Suppressor macrophage treated with lipopolysaccharide for 4 hours (primary cell): ENCODE data around the gene ZNF423.
"Not testable (repeated sequence)": the region's sequence is repeated elsewhere in the genome, so short reads cannot be mapped to it uniquely, and the experiment has no call there.

Source experiments
- DNase-seq: peaks from one replicate; pipeline ENCODE4 v3.0.0-alpha.2; 2020

Gene ZNF423

DNA sequence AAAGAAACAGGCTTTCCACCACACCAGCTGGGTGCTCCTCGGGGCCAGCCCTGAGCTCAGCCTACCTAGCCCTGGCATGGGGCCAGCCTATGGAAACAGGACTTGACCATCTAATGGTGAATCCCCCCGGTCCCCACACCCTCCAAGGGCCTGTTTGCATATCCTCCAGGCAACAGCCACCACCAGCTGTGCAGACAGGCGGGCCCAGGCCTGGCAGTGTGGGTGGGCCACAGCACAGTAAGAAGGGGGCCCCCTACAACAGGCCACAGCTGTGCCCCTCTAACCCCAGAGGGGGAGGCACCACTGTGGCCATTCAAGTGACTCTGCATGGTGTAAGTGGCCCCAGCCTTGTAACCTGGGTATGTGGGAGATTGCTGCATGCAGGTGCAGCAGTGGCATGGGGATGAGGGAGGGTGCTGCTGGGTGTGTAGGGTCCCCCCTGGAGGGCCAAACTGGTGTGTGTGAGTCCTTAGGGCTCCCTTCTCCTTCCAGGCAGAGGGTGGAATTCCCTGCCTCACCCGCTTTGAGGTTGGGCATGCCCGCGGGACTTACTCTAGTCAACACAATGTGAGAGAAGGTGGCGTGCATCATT, 334.1 kb downstream of the ZNF423 start:
- DNase-seq = no peak

DNA sequence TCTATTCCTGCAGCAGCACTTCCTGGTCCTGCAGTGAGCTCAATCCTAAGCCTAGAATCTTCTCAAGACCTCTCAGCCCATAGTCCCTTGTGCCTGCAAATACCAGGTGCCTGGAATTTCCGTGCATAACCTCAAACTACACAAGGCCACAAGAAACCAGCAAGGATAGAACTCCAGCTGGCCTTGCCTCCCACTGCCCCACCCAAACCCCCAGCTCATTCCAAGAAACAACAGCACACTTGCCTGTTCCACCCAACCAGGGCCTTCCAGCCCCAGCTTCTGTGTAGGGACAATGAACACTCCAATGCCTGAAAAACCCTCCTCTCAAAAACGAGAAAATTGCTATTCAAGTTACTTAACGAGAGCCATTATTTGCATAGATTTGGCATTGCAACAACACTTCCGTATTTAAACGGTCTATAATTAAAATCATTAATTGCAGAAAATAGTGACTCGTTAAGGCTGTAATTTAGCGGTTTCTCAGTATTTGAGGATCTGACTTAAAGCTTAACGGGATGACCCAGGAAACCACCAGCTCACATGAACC, 335.3 kb downstream of the ZNF423 start:
- no peak for DNase-seq

DNA sequence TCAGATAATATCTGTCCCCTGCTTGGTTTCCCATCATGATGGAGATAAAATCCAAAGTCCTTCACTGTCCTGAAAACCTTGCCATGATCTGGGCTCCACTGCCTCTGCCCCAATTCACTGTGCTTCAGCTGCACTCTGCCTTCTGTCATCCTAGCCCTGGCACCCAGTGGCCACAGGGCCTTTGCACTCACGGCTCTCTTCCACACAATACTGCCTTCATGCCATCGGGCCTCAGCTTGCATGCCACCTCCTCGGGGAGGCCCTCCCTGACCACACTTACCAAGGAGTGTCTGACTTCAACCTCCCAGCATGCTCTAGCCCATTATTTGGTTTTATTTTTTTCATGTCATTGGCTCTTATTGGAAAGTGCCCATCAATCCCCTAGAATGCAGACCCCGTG, 336.2 kb downstream of the ZNF423 start:
- DNase-seq = no peak

DNA sequence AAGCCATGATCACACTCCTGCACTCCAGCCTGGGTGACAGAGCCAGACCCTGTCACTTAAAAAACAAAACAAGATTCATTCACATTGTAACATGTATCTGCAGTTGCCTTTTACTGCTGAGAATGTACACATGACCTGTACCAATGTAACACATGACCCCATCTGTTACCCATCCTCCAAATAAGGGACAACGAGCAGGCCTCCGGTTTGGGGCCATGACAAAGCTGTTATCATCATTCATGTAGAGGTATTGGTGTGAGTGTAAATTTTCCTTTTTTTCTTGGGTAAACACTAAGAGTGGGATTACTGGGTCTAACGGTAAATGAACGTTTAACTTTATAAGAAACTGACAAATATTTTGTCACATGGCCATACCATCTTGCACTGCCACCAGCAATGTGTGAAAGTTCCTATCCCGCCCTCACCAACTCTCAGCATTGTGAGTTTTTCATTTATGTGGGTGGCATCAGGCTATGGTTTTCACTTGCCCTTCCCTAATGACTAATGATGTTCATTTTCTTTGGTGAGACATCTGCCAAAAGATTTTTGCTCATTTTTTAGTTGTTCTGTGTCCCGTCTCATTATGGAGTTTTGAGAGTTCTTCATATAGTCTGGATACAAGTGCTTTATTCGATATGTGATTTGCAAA, 336.8 kb downstream of the ZNF423 start:
- no peak for DNase-seq

- no peak for DNase-seq
Observed at GRCh38 chr16:49516382-49517036, 339.4 kb downstream of the ZNF423 start.

DNA sequence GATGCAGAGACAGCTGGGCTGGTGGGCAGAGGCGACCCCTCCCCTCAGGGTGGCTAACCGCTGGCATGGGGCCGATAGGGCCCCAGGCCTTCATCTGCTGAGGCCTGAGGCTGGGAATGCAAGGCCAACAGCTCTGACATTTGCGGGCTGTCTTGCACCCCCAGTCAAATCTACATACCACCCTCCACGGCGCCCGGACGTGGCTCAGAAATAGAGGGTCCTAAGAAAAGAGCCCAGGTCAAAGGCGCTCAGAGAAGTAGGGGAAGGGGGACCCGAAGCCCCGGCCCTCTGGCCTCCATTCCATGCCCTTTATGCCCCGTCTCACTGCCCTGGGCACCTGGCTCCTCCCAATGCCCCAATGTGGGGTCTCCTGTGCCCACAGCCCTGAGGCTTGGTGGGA, 340.1 kb downstream of the ZNF423 start:
- no peak for DNase-seq

GRCh38 chr16:49515016-49515565, 340.8 kb downstream of the ZNF423 start:
- DNase-seq = no peak

DNA sequence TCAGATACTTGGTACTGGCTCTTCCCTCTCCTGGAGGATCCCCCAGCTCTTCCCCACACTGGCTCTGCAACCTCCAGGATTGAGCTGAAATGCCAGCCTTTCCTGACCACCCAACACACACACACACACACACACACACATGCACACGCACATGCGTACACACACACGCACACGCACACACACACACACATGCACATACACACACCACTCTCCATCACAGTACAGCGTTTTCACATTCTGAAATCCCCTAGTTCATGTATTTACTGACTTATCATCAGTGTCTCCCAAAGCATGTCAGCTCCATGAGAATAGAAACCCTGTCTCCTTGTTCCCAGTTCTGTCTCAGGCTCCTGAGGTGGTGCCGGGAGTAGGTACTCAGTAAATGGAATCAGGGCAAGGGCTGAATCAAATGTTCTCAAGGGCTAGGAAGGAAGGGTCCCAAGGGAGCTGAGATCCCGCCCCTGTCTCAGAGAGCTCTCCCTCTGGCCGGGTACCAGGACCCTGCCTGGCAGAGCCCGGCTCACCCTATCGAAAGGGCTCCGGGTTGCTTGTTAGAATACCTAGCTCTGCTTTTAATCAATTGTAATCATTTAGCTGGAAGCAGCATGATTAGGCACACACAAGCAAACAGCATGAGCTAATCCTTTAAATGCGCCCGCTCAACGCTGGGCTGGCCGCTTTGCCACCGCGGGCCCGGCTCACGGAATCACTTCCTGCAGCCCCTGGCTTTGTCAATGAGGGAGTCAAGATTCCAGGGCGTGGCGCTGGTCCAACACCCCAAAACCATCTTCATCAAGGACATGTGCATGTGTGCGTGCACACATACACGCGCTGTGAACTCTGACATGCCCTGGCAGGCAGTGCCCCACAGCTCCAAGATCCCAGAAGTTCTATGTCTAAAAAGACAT, 341.6 kb downstream of the ZNF423 start:
- no peak for DNase-seq

DNA sequence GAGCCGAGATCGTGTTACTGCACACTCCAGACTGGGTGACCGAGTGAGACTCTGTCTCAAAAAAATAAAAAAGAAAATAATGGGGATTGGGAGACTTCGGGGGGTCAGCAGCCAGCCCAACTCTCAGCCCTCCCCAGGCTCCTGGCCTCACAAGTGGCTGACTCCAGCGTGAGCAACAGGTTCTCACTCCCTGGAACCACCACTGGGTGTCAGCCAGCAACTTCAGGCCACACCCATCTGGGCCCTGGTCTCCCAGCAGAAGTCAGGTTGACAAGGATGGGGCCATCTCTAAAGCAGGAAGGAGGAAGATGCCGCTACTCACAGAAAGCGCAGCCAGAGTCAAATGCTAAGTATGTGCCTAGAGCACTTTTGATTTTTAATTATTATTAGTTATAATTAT, 342.9 kb downstream of the ZNF423 start:
- no peak for DNase-seq

GRCh38 chr16:49510654-49511305, 345.1 kb downstream of the ZNF423 start:
- DNase-seq = no peak

GRCh38 chr16:49510141-49510540, 345.8 kb downstream of the ZNF423 start:
- no peak for DNase-seq

GRCh38 chr16:49506058-49507013, 349.6 kb downstream of the ZNF423 start:
- DNase-seq = not testable (repeated sequence)

DNA sequence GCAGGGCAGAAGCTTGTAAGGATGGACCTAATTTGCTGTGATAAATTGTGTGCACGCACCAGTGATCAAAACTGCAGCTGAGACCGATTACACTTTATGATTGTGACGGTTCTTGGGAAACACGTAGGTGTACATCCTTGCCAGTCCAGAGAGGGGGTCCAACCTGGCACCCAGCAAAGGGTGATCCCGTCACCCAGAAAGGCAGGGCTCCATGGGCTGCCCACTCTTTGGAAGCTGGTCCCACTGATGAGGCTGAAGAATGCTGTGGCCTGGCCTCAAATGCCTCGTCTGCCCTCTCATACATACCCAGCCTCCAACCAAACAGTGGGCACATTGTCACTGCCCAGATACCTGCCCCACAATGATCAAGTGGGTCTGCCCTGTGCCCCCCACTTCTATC, 350.4 kb downstream of the ZNF423 start:
- no peak for DNase-seq

DNA sequence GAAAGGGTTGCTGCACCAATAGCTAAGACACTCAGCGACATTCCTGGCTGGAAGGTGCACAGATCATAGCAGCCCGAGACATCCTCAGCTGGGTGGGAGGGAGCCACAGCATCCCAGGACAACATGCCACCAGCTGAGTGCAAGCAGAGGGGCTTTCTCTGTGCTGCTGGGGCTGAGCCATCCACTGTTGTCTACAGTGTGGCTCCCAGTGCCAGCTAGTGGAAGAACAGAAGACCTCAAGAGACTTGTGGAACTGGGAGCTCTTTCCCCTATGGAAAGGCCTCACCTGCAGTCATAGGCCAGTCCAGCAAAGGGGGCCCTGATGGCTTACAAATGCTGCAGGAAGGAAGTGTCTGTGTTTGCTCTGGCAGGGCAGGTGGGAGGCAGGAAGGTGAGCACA, 351.3 kb downstream of the ZNF423 start:
- DNase-seq = no peak

GRCh38 chr16:49504023-49504364, 351.9 kb downstream of the ZNF423 start:
- DNase-seq = no peak

DNA sequence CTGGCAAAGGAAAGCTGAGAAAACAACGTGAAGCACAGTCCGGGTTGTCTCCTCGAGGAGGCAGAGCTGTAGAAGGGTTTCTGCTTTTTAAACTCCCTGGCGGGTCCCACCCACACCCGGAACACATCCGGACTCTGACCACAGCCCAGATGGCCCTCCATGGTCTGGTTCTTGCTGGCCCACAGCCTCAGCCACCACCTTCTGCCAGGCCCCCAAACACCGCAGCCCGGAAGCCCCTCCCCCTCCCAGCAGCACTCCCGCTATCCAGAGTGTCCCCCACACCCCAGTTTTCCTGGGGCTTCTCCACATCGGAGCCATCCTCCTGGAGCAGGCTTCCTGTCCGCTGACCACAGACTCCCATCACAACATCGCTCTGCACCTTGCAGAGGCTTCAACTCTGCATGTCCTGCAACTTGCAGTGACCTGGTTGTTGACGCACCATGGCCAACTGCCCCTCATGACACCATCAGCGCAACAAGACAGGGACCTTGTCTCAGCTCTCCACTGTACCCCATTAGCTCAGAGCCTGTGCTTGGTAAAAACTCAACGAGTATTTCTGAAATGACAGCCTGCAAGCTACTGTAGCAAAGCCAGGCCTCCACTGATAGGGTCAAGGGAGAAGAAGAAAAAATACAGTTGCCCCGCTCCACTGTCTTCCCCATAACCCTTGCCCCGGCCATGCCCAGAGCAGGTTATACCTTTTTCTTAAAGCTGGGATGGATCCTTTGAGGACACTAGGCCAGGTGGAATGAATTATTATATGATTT, 352.5 kb downstream of the ZNF423 start:
- DNase-seq = no peak

DNA sequence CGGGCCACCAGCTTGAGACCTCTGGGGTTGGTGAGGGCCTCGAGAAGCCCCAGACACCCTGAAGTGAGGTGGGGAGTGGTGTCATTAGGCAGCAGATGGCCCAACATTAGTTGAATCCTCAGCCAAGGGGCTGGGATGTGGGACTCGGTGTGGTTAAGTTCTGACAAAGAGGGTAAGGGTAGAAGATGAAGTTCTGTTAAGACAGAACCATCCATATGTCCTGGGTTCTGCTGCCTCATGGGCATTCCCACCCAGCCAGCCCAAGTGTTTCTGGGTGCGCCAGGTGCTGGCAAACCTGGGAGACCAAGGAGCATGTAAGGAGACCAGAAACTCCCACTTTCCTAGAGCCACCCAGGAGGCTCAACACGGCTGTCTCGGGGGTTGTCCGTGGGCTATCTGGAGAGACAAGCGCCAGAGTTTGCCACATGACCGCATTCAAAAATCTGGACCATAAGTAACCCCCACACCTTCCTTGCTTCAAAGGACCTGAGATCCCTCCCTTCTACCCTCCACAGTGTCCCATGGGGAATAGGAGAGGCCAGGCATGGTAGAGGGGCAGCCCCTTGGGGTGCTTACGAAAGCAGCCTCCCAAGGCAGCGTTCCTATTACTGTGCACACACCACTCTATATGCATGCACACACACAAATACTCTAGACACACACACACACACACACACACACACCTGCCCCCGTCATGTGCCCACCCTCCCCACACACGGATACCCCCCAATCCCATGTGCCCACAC, 353.6 kb downstream of the ZNF423 start:
- DNase-seq = no peak

DNA sequence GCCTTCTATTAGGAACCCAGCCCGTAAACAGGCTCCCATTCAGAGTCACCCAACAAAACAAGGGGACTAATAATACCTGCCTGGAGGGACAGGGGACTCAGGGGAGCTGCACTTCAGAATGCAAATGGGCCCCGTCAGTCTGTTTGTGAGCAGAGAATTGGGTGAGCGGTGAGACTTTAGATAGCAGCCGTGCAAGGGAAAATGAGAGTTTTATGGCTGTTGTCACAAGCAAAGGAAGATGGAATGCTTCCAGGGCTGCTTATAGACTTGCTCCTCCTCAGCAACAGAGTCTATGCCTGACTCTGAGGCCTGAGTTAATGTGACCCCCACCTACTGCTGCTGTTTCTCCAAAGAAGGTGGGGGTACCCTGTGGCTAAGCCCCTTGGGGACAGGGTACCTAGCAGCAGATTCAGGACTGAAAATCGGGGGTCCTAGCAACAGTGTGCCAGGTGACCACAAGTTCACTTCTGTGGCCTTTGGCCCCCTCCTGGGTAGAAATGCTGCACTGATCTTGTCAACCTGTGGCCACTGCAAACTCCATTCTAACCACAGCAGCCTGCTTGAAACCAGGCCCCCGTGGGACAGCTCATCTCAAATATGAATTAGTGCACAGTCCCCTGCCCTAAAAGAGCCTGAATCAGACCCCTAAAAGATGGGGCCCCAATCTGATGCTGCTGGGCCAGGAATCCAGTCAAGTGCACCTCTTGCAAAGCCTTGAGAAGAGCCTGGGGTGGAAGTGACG, 355.9 kb downstream of the ZNF423 start:
- DNase-seq = no peak

GRCh38 chr16:49499414-49499785, 356.5 kb downstream of the ZNF423 start:
- no peak for DNase-seq
